Measurements from ENCODE around the gene PRDM11. TPM values are rescaled to one million over a fixed set of nuclear protein-coding genes. Genes with fewer than 3 reads are reported as not detected.
A peak's percentile ranks its signal among the peaks of the same experiment; 100 is the strongest.
"Not testable (repeated sequence)": the region's sequence is repeated elsewhere in the genome, so short reads cannot be mapped to it uniquely, and the experiment has no call there.

Gene PRDM11
- total RNA-seq, 1 donor from 2014 or later, result 21.6 TPM

DNA sequence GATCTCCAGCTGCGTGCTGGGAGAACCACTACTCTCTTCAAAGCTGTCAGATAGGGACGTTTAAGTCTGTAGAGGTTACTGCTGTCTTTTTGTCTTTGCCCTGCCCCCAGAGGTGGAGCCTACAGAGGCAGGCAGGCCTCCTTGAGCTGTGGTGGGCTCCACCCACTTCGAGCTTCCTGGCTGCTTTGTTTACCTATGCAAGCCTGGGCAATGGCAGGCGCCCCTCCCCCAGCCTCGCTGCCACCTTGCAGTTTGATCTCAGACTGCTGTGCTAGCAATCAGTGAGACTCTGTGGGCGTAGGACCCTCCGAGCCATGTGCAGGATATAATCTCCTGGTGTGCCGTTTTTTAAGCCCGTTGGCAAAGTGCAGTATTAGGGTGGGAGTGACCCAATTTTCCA, 18.6 kb upstream of the PRDM11 start:
- DNase-seq (ENCODE audit: low spot score); intact Hi-C loops (cut with DNase I): not testable (repeated sequence)

DNA sequence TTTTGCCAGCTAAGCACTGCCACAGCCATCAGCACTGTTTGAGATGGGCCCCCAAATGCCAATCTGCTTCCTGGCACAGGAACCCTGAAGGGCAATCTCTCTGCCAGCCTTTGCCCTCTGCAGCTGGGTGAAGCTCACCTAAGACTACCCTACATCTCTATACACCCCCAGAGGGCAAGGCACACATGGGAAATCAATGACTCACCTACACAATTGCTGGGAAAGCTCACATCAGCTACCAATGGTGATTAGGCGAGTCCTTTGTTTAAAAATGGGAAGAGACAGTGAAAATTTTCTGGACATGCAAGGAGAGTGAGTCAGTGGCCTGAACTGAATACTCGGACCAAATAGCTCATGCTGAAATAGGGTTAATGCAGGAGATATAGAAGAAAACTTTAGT, 12.6 kb upstream of the PRDM11 start:
- intact Hi-C loops (cut with DNase I), result no loop called here
- DNase-seq (ENCODE audit: low spot score) (no peak), ATAC-seq (no peak)

More for the DNA sequence above, 18.6 kb upstream of the PRDM11 start:
- ATAC-seq, result not testable (repeated sequence)

DNA sequence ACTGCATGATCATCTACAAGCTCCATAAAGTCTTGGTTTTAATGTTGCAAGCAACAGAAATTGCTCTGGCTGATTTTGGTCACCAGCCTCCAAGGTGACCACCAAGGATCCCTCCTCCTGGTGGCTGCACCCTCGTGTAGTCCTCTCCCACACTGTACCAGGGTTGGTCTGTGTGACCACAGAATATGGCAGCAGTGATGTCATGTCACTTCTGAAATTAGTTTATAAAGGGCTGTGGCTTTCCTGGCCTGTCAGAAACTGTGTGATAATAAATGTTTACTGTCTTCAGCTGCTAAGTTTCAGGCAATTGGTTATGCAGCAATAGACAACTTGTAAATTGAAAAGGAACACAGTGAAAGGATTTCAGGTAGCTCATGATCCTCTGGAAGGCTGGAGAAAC, 5.3 kb upstream of the PRDM11 start:
- DNase-seq (ENCODE audit: low spot score) (no peak), ATAC-seq (no peak)
- intact Hi-C loops (cut with DNase I), result no loop called here

DNA sequence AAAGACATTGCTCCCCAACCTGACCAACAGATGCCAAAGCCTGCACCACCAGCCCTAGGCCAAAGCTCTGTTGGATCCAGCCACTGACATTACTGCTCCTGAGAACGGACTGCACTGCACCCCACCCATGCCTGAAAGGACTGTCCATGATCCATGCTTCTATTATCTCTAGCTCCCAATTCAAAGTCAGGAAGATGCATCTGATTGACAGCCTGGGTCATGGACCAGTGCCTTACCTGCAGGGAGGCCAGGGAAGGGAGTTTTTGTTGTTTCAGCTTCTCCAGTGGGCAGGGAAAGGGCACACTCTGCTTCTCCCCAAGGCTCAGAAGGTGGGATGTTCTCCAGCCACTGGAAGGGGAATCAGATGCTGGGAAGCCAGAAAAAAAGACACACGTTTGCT, 4.8 kb upstream of the PRDM11 start:
- DNase-seq (ENCODE audit: low spot score), result no peak
- intact Hi-C loops (cut with DNase I), result no loop called here
- no peak for ATAC-seq

- intact Hi-C loops (cut with DNase I), result no loop called here
- no peak for DNase-seq (ENCODE audit: low spot score)
- no peak for ATAC-seq
These were observed 4.0 kb upstream of the PRDM11 start for GRCh38 chr11:45142241-45143055.

GRCh38 chr11:45143494-45143893, 2.9 kb upstream of the PRDM11 start:
- no peak for DNase-seq (ENCODE audit: low spot score)
- no peak for ATAC-seq
- intact Hi-C loops (cut with DNase I), result no loop called here

DNA sequence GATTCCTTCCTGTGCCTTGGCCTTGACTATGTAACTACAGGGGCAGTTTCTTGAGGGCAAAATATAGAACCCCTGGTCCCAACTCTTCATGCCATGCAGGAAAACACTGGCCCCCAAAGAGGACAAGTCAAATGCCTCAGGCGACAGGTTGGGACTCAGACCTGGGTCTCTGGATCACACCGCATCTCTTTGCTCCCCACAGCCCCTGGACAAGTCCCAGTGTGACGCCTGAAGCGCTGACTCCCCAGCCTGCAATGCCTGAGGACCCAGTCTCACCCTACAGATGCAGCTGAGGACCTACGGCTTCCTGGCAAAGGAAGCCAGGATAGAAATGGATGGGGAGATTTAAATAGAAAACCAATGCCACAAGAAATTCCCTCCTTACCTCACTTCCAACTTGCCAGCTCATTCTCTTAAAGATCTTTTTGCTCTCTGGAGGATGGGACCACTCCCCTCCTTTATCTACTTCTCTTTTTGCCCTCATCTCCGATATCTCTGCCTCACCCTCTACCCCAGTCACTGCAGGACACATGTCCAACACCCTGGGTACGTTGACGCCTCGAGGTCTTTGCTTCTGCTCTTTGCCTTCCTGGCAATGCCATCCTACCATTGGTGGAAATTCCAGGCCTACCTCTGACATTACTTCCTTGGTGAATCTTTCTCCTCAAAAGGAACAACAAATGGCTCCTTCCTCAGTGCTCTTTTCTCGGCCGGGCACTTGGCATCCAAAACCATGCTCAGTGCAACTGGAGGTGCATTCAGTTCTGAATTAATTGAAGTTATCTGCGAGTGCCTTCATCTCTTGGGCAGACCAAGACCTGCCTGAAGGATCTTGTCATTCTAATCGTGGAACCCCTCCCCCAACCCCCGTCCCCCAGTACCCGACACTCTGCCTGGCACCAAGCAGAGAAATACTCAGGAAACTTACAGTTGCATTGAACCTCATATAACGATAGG, 2.0 kb upstream of the PRDM11 start:
- DNase-seq (ENCODE audit: low spot score), result no peak
- intact Hi-C loops (cut with DNase I), result no loop called here
- ATAC-seq, result no peak

- ATAC-seq (no peak), DNase-seq (ENCODE audit: low spot score) (no peak)
- intact Hi-C loops (cut with DNase I), result no loop called here
These were observed 1.4 kb upstream of the PRDM11 start for GRCh38 chr11:45145083-45145378.

- intact Hi-C loops (cut with DNase I), result no loop called here
- DNase-seq (ENCODE audit: low spot score) (no peak), ATAC-seq (peak; percentile 23)
These were observed 914 bp upstream of the PRDM11 start for GRCh38 chr11:45145379-45146071.

DNA sequence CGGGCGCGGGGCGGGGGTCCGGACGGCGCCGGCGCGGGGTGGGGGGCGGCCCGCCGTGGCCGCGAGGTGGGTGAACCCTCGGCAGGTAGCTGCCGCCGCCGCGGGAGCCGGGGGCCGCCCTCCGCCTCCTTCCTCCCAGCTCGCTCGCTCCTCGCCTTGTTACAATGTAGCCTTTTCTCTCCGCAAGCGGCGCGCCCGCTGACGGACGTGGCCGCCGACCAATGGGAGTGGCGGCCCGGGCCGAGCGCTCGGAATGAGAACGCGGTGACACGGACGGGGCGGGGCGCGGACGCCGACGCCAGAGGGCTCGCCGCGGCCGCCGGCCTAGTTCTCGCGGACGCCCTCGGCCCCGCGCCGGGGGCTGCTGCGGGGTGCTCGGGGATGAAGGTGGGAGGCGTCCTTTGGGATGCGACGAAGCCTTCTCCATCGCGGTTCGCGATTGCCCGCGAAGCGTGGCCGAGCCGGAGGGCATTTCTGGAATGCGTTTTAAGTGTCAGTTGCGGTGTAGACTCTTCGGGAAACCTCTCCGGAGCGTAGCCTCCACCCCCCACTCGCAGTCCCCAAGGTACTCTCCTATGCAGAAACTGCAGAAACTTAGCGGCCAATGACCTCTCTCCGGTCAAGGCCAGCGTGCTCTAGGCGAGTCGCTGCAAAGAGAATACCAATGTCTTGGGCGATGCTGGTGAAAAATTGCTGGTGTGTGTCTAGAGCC, 734 bp downstream of the PRDM11 start:
- intact Hi-C loops (cut with DNase I), result no loop called here
- peak; percentile 98 for ATAC-seq
- DNase-seq (ENCODE audit: low spot score), result peak; percentile 96

DNA sequence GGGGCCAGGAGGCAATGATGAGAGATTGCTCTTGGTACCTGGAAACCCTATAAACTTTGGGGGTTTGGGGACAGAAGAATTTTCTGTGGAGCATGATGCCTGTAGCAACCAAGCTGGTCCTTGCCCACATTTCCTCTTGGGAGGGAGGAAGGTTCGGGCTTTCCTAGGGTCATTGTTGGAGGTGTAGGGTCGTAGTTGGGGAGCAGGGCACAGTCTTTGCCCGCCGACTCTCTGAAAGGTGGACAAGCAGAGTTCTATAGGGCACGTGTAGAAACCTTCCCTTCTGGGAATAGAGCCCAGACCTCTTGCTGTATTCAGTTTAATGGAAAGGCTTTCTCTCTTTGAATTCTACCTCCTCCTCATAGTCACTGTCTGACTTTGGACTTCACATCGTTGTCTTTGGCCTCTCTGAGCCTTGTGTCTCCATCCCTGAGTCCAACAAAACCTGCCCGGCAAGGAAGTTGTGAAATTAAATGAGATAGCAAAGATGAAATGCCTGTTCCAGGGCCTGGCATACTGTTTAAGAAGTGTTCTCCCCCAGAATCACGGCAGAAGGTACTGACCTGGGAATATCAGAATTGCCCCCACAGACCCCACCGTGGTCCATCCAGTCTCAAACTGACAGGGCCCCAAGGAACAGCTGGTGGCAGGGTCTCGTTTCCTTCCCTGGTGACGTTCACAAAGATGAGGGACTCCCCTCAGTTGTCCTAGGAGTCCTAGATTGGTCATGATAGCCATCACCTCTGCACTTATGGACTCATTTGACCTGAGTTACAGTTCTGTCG, 1.6 kb downstream of the PRDM11 start:
- ATAC-seq (no peak), DNase-seq (ENCODE audit: low spot score) (no peak)
- intact Hi-C loops (cut with DNase I), result no loop called here

DNA sequence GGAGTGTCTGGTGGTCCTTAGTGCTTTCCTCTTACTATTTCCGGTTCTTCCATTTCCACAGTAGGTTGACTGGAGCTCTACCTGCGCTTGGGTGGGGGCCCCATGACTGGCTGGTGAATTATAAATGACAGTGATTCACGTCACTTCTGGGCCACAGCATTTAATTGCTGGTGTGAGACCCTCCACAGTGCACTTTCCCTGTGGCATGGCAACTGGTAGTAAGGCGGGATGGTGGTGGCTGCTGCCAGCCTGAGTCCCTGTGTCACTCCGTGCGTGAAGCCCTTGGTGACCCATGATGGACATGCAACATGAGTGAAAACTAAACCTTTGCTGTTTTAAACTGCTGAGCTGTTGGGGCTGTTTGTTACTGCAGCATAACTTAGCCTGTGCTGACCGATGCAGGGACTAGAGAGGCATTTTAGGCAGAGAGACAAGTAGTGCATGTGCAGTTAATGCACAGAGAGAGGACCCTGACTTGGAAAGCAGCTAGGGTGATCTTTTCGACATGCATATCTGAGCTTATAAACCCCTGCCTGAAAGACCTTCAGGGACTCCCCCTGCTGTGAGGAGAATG, 3.1 kb downstream of the PRDM11 start:
- DNase-seq (ENCODE audit: low spot score) (no peak), ATAC-seq (no peak)
- intact Hi-C loops (cut with DNase I), result no loop called here

DNA sequence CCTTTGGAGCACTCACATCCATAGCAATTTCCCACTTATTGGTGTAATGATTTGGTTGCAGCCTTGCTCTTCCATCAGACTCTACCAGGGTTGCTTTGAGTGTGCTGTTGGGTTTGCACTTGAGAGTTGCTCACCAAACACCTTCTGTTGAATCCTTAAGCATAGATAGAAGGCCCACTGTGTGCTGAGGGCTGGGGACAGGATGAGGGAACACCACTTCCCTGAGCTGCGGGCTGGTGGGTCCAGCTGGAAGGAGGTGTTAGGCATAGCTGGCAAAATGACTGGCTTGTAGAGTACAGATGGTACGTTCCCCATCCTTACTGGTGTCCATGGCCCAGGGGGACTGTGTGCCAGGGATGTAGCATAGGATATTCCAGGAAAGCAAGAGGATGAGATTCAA, 3.9 kb downstream of the PRDM11 start:
- no peak for ATAC-seq
- DNase-seq (ENCODE audit: low spot score), result no peak

DNA sequence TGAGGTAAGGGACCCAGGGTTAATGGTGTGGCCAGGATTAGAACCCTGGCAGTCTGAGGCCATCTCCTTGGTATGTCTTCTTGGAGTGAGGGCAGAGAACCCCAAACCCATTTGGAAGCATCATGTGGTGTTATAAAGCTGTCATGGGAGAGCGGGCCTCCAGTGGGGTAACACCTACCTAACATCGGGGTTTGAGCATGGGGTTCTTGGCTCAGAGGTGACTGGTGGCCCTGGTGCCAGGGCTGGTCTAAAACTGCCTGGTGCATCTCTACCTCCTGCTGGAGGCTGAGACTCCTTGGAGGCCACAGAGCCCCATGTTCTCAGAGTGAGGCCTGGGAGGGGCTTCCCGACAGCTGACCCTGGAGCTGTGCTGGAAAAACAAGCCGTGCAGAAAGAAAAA, 4.5 kb downstream of the PRDM11 start:
- no peak for DNase-seq (ENCODE audit: low spot score)

More for the DNA sequence above, 3.9 kb downstream of the PRDM11 start:
- intact Hi-C loops (cut with DNase I), result no loop called here

DNA sequence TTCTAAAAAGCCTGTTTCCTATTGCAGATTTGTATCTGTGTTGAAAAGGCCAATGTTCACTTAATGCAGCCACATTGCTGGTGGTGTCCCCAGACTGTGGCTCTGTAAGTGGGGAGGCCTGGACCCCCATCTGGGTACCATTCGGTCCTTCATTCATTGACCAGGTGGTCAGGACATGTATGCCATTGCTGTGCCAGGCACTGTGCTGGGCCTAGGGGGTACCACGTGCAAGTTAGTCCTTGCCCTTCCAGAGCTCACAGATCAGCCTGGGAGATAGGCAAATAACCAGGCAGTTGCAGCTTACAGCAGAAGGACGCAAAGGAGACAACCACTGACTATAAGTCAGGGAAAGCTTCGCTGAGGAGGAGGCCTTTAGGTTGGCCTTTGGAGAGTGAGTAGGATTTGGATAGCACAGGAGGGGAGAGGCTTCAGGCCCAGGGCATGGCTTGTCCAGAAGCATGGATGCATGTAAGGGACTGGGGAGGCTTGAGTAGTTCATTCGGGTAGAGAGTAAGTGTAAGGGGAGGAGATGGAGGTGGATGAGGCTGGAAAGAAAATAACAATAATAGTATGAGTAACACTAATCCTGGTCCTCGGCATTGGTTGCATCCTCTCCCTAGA, 5.0 kb downstream of the PRDM11 start:
- intact Hi-C loops (cut with DNase I), result no loop called here
- DNase-seq (ENCODE audit: low spot score), result no peak
- no peak for ATAC-seq

More for the DNA sequence above, 4.5 kb downstream of the PRDM11 start:
- intact Hi-C loops (cut with DNase I), result no loop called here
- ATAC-seq, result no peak

DNA sequence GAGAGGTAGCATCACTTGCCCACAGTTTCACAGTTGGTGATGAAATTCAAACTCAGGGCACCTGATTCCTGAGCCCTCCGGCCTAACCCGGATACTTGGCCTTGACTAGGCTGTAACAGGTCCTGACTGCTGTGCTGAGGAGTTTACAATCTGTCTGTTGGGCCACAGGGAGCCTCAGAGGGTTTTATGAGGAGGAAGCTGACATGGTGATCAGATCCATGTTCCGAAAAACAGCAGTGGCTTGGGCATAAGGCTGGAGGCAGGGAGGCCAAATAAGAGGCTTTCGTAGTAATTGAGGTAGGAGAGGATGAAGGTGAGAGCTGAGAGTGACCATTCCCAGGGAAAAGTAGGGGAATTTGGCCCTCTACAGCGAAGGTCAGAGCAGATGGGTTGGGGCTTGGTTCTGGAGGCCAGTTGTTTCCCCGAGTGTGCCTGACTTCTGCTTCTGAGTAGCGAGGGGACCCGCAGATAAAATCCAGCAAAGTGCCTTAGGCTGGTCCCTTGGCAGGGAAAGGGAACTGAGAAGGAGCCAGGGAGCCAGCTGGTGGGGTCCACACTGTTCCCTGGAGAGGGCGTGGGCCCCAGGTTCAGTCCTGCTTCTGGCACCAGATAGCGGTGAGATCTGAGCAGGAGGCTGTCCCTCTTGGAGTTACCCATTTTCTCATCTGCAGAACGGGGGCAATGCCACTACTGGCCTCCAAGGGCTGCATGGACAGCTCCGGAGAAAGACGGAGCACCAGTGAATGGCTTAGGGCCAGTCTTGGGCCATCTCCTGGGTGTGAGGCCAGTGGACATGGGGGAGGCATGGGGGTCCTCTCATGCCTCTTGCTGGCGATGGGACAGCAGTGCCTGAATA, 6.5 kb downstream of the PRDM11 start:
- intact Hi-C loops (cut with DNase I), result no loop called here
- DNase-seq (ENCODE audit: low spot score), result no peak
- no peak for ATAC-seq

- intact Hi-C loops (cut with DNase I), result no loop called here
- no peak for ATAC-seq
- no peak for DNase-seq (ENCODE audit: low spot score)
These were observed 7.8 kb downstream of the PRDM11 start for GRCh38 chr11:45154276-45154675.

All from sciatic nerve (tissue), 2 donors.